Gastrocnemius medialis (tissue), 4 donors: Measurements from ENCODE around the gene ELSPBP1. TPM values are rescaled to one million over a fixed set of nuclear protein-coding genes. Genes with fewer than 3 reads are reported as not detected.
"Not testable (repeated sequence)": the region's sequence is repeated elsewhere in the genome, so short reads cannot be mapped to it uniquely, and the experiment has no call there.

ENCODE experiments used
- ATAC-seq, 2 donors: fragments of 150-250 bp; one replicate each; pipeline ENCODE4 v1.9.1; 2016
- DNase-seq, 2 donors: peaks; one replicate each; pipeline ENCODE4 v3.0.0-alpha.2; 2019
- H3K27ac ChIP-seq, 4 donors: fragments of 200-600 bp; sonication (generic); 1 replicate in 1 of 4; 2 replicates in 3 of 4; pipeline ENCODE4 v1.5.1; 2016 to 2018; ENCODE audit warnings: mild to moderate bottlenecking in 2 of 4, moderate library complexity in 1 of 4
- H3K27me3 ChIP-seq, 3 donors: fragments of 200-600 bp; sonication (generic) in 2 of 3; 1 replicate in 1 of 3; 2 replicates in 2 of 3; pipeline versions ENCODE4 v1.5.1 to v1.6.0; 2016 to 2019; ENCODE audit warnings: mild to moderate bottlenecking in 1 of 3, moderate library complexity in 1 of 3
- H3K36me3 ChIP-seq, 2 donors: fragments of 200-600 bp; sonication (generic) in 1 of 2; one replicate each; pipeline ENCODE4 v1.5.1; 2017 to 2018
- H3K4me1 ChIP-seq, 2 donors: fragments of 200-600 bp; sonication (generic) in 1 of 2; one replicate each; pipeline ENCODE4 v1.5.1; 2016 to 2017; ENCODE audit warnings: mild to moderate bottlenecking in 2 of 2
- H3K4me3 ChIP-seq, 4 donors: fragments of 200-600 bp; sonication (generic) in 3 of 4; 1 replicate in 1 of 4; 2 replicates in 3 of 4; pipeline ENCODE4 v1.5.1; 2016 to 2019; ENCODE audit warnings: mild to moderate bottlenecking in 2 of 4
- H3K9me3 ChIP-seq, 3 donors: fragments of 200-600 bp; sonication (generic) in 2 of 3; 1 replicate in 1 of 3; 2 replicates in 2 of 3; pipeline ENCODE4 v1.5.1; 2016 to 2019
- POLR2A ChIP-seq, 2 donors: fragments of 450-650 bp; IDR thresholded peaks; one replicate each; pipeline ENCODE4 v1.6.1; 2017; ENCODE audit warnings: antibody characterized with exemption in 2 of 2, mild to moderate bottlenecking in 2 of 2, moderate library complexity in 2 of 2
- in situ Hi-C, 4 donors: fragments of 200-750 bp; cut with MboI; loops; one replicate each; pipeline versions ENCODE4 v1.15.0 to v1.8.0; 2017; ENCODE audit warnings: low sequenced_read_pairs in 4 of 4
- intact Hi-C: fragments of 100-400 bp; cut with DNase I; formaldehyde crosslinking; loops from one replicate; pipeline ENCODE4 v1.15.1; 2023; ENCODE audit warnings: low total_unique reads
- total RNA-seq, 4 donors: library from RNA; depleted of rRNA; stranded (reverse); fragments of >200 nt; gene quantifications; one replicate each; pipeline versions ENCODE4 v1.1.0 to v1.2.3, GENCODE V29; 2016
- TF ChIP-seq, protein P1 (sequence below), 5 experiments: fragments of 450-650 bp in 3 of 5; fragments of 200-600 bp in 2 of 5; sonication (generic) in 2 of 5; IDR thresholded peaks in 4 of 5; conservative IDR thresholded peaks in 1 of 5; 1 replicate in 4 of 5; 2 replicates in 1 of 5; pipeline ENCODE4 v1.5.1; 2016 to 2019; ENCODE audit warnings: antibody characterized with exemption in 5 of 5, mild to moderate bottlenecking in 3 of 5, moderate library complexity in 3 of 5

The ELSPBP1 gene
- not detected for total RNA-seq

DNA sequence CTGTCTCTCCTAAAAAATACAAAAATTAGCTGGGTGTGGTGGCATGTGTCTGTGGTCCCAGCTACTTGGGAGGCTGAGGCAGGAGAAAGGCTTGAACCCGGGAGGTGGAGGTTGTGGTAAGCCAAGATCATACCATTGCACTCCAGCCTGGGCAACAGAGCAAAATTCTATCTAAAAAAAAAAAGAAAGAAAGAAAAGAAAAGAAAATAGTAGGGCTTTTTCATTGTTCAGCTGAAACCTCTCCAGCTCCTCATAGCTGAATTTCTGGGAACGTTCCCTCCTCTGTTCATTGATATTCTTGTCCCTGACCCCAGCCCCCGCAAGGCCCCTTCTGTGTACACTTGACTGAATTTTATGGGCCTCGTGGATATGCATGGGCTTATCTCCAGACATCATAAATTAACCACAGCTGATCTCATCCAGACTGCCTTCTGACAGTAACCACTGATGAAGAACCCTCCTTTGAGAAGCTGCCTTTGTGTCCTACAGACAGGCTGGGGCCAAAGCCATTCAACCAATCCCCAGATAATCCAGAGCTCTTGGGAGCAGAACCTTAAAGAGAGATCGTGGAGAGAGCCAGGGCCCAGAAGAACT is at the start of gene ELSPBP1:
Gene ELSPBP1 (plus strand): TSS at position 424 of the 594 bp plus-strand sequence. CDS start 14,036 bp downstream, outside the sequence.
- intact Hi-C loops = no loop called here
- Histone ChIP-seq H3K4me1 (no peaks in the 10 kb centered on the region), H3K27ac (no peak within 1 kb of the TSS), H3K9me3 (no peaks in the 10 kb centered on the region), H3K36me3 (no peaks in the 10 kb centered on the region), H3K27me3 (peaks cover 0 to 5% (median 3%) of the 10 kb centered on the region in 3 donors), H3K4me3 (no peak within 1 kb of the TSS)
- TF ChIP-seq POLR2A (IDR thresholded peaks at IDR 0.05) = no peak
- TF ChIP-seq, protein P1, sequence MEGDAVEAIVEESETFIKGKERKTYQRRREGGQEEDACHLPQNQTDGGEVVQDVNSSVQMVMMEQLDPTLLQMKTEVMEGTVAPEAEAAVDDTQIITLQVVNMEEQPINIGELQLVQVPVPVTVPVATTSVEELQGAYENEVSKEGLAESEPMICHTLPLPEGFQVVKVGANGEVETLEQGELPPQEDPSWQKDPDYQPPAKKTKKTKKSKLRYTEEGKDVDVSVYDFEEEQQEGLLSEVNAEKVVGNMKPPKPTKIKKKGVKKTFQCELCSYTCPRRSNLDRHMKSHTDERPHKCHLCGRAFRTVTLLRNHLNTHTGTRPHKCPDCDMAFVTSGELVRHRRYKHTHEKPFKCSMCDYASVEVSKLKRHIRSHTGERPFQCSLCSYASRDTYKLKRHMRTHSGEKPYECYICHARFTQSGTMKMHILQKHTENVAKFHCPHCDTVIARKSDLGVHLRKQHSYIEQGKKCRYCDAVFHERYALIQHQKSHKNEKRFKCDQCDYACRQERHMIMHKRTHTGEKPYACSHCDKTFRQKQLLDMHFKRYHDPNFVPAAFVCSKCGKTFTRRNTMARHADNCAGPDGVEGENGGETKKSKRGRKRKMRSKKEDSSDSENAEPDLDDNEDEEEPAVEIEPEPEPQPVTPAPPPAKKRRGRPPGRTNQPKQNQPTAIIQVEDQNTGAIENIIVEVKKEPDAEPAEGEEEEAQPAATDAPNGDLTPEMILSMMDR (IDR thresholded peaks at IDR 0.05 in 4 of 5, conservative IDR thresholded peaks at IDR 0.05 in 1 of 5) = no peak
- DNase-seq (no peak), ATAC-seq (no peak)
- in situ Hi-C loops = loop anchor here in 1 of 4 donors (25.0 kb wide), 1 partner anchor 132 kb away; the partner anchor contains the start of gene TPRX2

GRCh38 chr19:47949852-47950521 is 44.4 kb upstream of the ELSPBP1 start:
- H3K36me3 ChIP-seq, ATAC-seq, H3K4me1 ChIP-seq, DNase-seq, H3K27me3 ChIP-seq, H3K4me3 ChIP-seq, intact Hi-C loops, H3K9me3 ChIP-seq, H3K27ac ChIP-seq: not testable (repeated sequence)
- in situ Hi-C loops = loop anchor here in 3 of 4 donors (25.0 kb wide), 3 partner anchors 162 to 312 kb away; partner anchors contain the start of genes CARD8 (in 2 of the 3), LIG1 (in 2 of the 3), ZNF114 (in 2 of the 3) and ZSWIM9 (in 2 of the 3)

GRCh38 chr19:47952132-47952531 is 42.3 kb upstream of the ELSPBP1 start:
- H3K4me1 ChIP-seq, H3K27ac ChIP-seq, H3K36me3 ChIP-seq, ATAC-seq, DNase-seq, H3K27me3 ChIP-seq, intact Hi-C loops, H3K9me3 ChIP-seq, H3K4me3 ChIP-seq: not testable (repeated sequence)
- in situ Hi-C loops = loop anchor here in 3 of 4 donors (25.0 kb wide), 3 partner anchors 160 to 310 kb away; partner anchors contain the start of genes CARD8 (in 2 of the 3), LIG1 (in 2 of the 3), ZNF114 (in 2 of the 3) and ZSWIM9 (in 2 of the 3)

DNA sequence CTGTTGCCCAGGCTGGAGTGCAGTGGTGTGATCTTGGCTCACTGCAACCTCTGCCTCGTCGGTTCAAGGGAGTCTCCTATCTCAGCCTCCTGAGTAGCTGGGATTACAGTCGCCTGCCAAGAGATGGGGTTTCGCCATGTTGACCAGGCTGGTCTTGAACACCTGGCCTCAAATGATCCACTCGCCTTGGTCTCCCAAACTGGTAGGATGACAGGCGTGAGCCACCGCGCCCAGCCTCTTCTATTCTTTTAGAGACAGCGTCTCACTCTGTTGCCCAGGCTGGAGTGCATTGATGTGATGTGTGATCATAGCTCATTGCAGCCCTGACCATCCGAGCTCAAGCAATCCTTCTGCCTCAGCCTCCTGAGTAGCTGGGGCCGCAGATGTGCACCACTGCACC is 38.5 kb upstream of the ELSPBP1 start:
- ATAC-seq, H3K4me3 ChIP-seq, H3K27me3 ChIP-seq, H3K4me1 ChIP-seq, H3K27ac ChIP-seq, H3K36me3 ChIP-seq, DNase-seq, intact Hi-C loops, H3K9me3 ChIP-seq: not testable (repeated sequence)
- in situ Hi-C loops = loop anchor here in 3 of 4 donors (25.0 kb wide), 3 partner anchors 156 to 306 kb away; partner anchors contain the start of genes CARD8 (in 2 of the 3), LIG1 (in 2 of the 3), ZNF114 (in 2 of the 3) and ZSWIM9 (in 2 of the 3)

DNA sequence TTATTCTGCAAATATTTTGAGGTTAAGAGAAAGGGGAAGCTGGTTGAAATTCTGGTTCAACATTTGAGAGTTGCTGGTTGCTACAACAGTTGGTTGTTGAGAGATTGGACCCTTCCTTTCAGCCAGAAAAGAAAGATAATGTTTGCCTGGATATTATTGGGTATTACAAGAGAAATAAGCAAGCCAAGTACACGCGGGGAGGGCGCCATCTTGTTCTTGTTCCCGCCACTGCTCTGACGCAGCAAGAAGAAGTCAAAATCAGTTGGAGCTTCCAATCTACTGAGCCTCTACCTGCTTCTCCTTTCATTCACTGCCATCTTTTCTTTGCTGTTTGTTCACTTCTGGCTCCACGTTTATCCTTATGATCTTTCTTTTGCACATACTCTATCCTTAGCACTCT is 20.9 kb upstream of the ELSPBP1 start:
- intact Hi-C loops (no loop called here), in situ Hi-C loops (loop anchor here in 3 of 4 donors (25.0 kb wide), 3 partner anchors 139 to 289 kb away; partner anchors contain the start of genes CARD8 (in 2 of the 3), LIG1 (in 2 of the 3), ZNF114 (in 2 of the 3) and ZSWIM9 (in 2 of the 3))
- no peaks in the 10 kb centered on the region for H3K9me3 ChIP-seq
- no peak overlapping the region for H3K4me3 ChIP-seq
- no peak for TF ChIP-seq POLR2A (IDR thresholded peaks at IDR 0.05)
- TF ChIP-seq, protein P1 (IDR thresholded peaks at IDR 0.05 in 4 of 5, conservative IDR thresholded peaks at IDR 0.05 in 1 of 5) = no peak
- H3K27ac ChIP-seq = no peak overlapping the region
- peaks cover 0 to 4% (median 2%) of the 10 kb centered on the region in 3 donors for H3K27me3 ChIP-seq
- no peaks in the 10 kb centered on the region for H3K36me3 ChIP-seq
- ATAC-seq = no peak
- no peak for DNase-seq
- H3K4me1 ChIP-seq = no peaks in the 10 kb centered on the region
